Stimulated activated CD8-positive, alpha-beta memory T cell treated with anti-CD3 and anti-CD28 coated beads, Interleukin-4, amount 100 ng/mL, for 24 hours (primary cell): ENCODE data around the gene KMT2E.

Source experiments
- DNase-seq: peaks from one replicate; pipeline ENCODE4 v3.0.0-alpha.2; 2020; ENCODE audit warnings: low read depth

The KMT2E gene

GRCh38 chr7:105130580-105130979, 116.6 kb downstream of the KMT2E start:
- no peak for DNase-seq

GRCh38 chr7:105131033-105131656, 117.1 kb downstream of the KMT2E start:
- DNase-seq: no peak

GRCh38 chr7:105131890-105132289, 117.9 kb downstream of the KMT2E start:
- DNase-seq: no peak

GRCh38 chr7:105132335-105132734, 118.3 kb downstream of the KMT2E start:
- DNase-seq: no peak

- no peak for DNase-seq
Observed at GRCh38 chr7:105132835-105133234, 118.8 kb downstream of the KMT2E start.

- DNase-seq: no peak
Observed at GRCh38 chr7:105133358-105133757, 119.4 kb downstream of the KMT2E start.

- DNase-seq: no peak
Observed at GRCh38 chr7:105133986-105134655, 120.1 kb downstream of the KMT2E start.

- no peak for DNase-seq
Observed at GRCh38 chr7:105136221-105136620, 122.2 kb downstream of the KMT2E start.

- DNase-seq: no peak
Observed at GRCh38 chr7:105137898-105138297, 123.9 kb downstream of the KMT2E start.

- no peak for DNase-seq
Observed at GRCh38 chr7:105139381-105139780, 125.4 kb downstream of the KMT2E start.

- no peak for DNase-seq
Observed at GRCh38 chr7:105141068-105141467, 127.1 kb downstream of the KMT2E start.

GRCh38 chr7:105149827-105150226, 135.8 kb downstream of the KMT2E start:
- no peak for DNase-seq

- no peak for DNase-seq
Observed at GRCh38 chr7:105151152-105151551, 137.1 kb downstream of the KMT2E start.

GRCh38 chr7:105153531-105153930, 139.5 kb downstream of the KMT2E start:
- DNase-seq: no peak

- no peak for DNase-seq
Observed at GRCh38 chr7:105154084-105154483, 140.1 kb downstream of the KMT2E start.

GRCh38 chr7:105156731-105157130, 142.7 kb downstream of the KMT2E start:
- DNase-seq: no peak

GRCh38 chr7:105157278-105157677, 143.3 kb downstream of the KMT2E start:
- no peak for DNase-seq

- no peak for DNase-seq
Observed at GRCh38 chr7:105161366-105161765, 147.4 kb downstream of the KMT2E start.
